ENCODE measurements around the gene NKPD1. TPM values are rescaled to one million over a fixed set of nuclear protein-coding genes. Genes with fewer than 3 reads are reported as not detected.

NKPD1 gene
- total RNA-seq, 4 donors from 2014 or later = 0.16 to 0.39 TPM; not detected in 2

GRCh38 chr19:45144431-45145269 lies 16.1 kb downstream of the NKPD1 start:
- Histone ChIP-seq H3K4me3 (no peak overlapping the region), H3K36me3 (peaks cover 0 to 88% of the 10 kb centered on the region in 2 donors), H3K9me3 (no peaks in the 10 kb centered on the region), H3K27me3 (no peaks in the 10 kb centered on the region), H3K27ac (no peak overlapping the region), H3K4me1 (no peaks in the 10 kb centered on the region)
- no peak for ATAC-seq
- no peak for TF ChIP-seq EP300 (IDR thresholded peaks at IDR 0.05)
- no peak for TF ChIP-seq POLR2A (IDR thresholded peaks at IDR 0.05)
- TF ChIP-seq CTCF (IDR thresholded peaks at IDR 0.05) = no peak
- no peak for TF ChIP-seq POLR2AphosphoS5 (IDR thresholded peaks at IDR 0.05)
- 93 to 100% methylated on average over 3 to 11 of the region's 53 CpGs for WGBS, 2 donors (ENCODE audit: low coverage in 1 of 2)

GRCh38 chr19:45142726-45143110 lies 18.1 kb downstream of the NKPD1 start:
- no peak overlapping the region for H3K27ac ChIP-seq
- ATAC-seq = no peak
- H3K4me1 ChIP-seq = peaks cover 0 to 8% (median 0%) of the 10 kb centered on the region in 3 donors
- H3K36me3 ChIP-seq = peaks cover 0 to 85% of the 10 kb centered on the region in 2 donors
- TF ChIP-seq POLR2A (IDR thresholded peaks at IDR 0.05) = no peak
- no peaks in the 10 kb centered on the region for H3K27me3 ChIP-seq
- H3K9me3 ChIP-seq = no peaks in the 10 kb centered on the region
- WGBS, 2 donors (ENCODE audit: low coverage in 1 of 2) = 64% methylated on average over 8 of the region's 9 CpGs; no CpG with 5 or more reads in 1 of the 2 donors
- H3K4me3 ChIP-seq = no peak overlapping the region

GRCh38 chr19:45142016-45142725 lies 18.6 kb downstream of the NKPD1 start:
- H3K27me3 ChIP-seq = no peaks in the 10 kb centered on the region
- WGBS, 2 donors (ENCODE audit: low coverage in 1 of 2) = 63% methylated on average over 1 of the region's 33 CpGs; no CpG with 5 or more reads in 1 of the 2 donors
- H3K36me3 ChIP-seq = peaks cover 0 to 79% of the 10 kb centered on the region in 2 donors
- peaks cover 0 to 13% (median 3%) of the 10 kb centered on the region in 3 donors for H3K4me1 ChIP-seq
- TF ChIP-seq EP300 (IDR thresholded peaks at IDR 0.05) (no peak), POLR2A (IDR thresholded peaks at IDR 0.05) (no peak), POLR2AphosphoS5 (IDR thresholded peaks at IDR 0.05) (no peak), CTCF (IDR thresholded peaks at IDR 0.05) (no peak)
- no peak overlapping the region for H3K4me3 ChIP-seq
- H3K27ac ChIP-seq = no peak overlapping the region
- no peaks in the 10 kb centered on the region for H3K9me3 ChIP-seq
- no peak for ATAC-seq

GRCh38 chr19:45141203-45141900 lies 19.4 kb downstream of the NKPD1 start:
- WGBS, 2 donors (ENCODE audit: low coverage in 1 of 2) = 88% methylated on average over 5 of the region's 28 CpGs; no CpG with 5 or more reads in 1 of the 2 donors
- Histone ChIP-seq H3K9me3 (no peaks in the 10 kb centered on the region), H3K27me3 (no peaks in the 10 kb centered on the region), H3K27ac (no peak overlapping the region), H3K36me3 (peaks cover 0 to 71% of the 10 kb centered on the region in 2 donors), H3K4me3 (no peak overlapping the region), H3K4me1 (peaks cover 0 to 21% (median 11%) of the 10 kb centered on the region in 3 donors)
- TF ChIP-seq POLR2AphosphoS5 (IDR thresholded peaks at IDR 0.05) (no peak), EP300 (IDR thresholded peaks at IDR 0.05) (no peak), CTCF (IDR thresholded peaks at IDR 0.05) (no peak), POLR2A (IDR thresholded peaks at IDR 0.05) (no peak)
- no peak for ATAC-seq

- no peak for TF ChIP-seq CTCF (IDR thresholded peaks at IDR 0.05)
- no peak for TF ChIP-seq POLR2A (IDR thresholded peaks at IDR 0.05)
- no peak for TF ChIP-seq POLR2AphosphoS5 (IDR thresholded peaks at IDR 0.05)
- Histone ChIP-seq H3K27me3 (no peaks in the 10 kb centered on the region), H3K4me3 (no peak overlapping the region), H3K27ac (no peak overlapping the region), H3K36me3 (peaks cover 0 to 63% of the 10 kb centered on the region in 2 donors), H3K9me3 (no peaks in the 10 kb centered on the region), H3K4me1 (peaks cover 0 to 29% (median 11%) of the 10 kb centered on the region in 3 donors)
- 100% methylated on average over 3 of the region's 11 CpGs; no CpG with 5 or more reads in 1 of the 2 donors for WGBS, 2 donors (ENCODE audit: low coverage in 1 of 2)
- no peak for ATAC-seq
These were observed 20.2 kb downstream of the NKPD1 start for GRCh38 chr19:45140533-45140932.
